Transverse colon (tissue), 3 donors: ENCODE results near the gene EDNRA.

Experiments
- CTCF ChIP-seq, 5 experiments: fragments of 200-600 bp in 3 of 5; fragments of 450-650 bp in 2 of 5; sonication (generic) in 3 of 5; IDR thresholded peaks; 1 replicate in 2 of 5; 2 replicates in 3 of 5; pipeline ENCODE4 v1.5.1; 2016 to 2017; ENCODE audit warnings: antibody characterized with exemption in 5 of 5, inconsistent platforms in 3 of 5, mild to moderate bottlenecking in 2 of 5, moderate library complexity in 1 of 5
- POLR2A ChIP-seq: fragments of 450-650 bp; IDR thresholded peaks from one replicate; pipeline ENCODE4 v1.6.1; 2016; ENCODE audit warnings: antibody characterized with exemption, mild to moderate bottlenecking, moderate library complexity

- TF ChIP-seq CTCF (IDR thresholded peaks at IDR 0.05) (no peak), POLR2A (no peak)
These were observed 113.2 kb downstream of the EDNRA start for GRCh38 chr4:147594107-147594506.
